Neural cell (in vitro differentiated cells): Measurements from ENCODE around the gene TBATA. TPM values are rescaled to one million over a fixed set of nuclear protein-coding genes. Genes with fewer than 3 reads are reported as not detected.

Source experiments
- H2AFZ ChIP-seq: fragments of 200-600, 300-800 bp; sonication (generic), shearing (Covaris generic); 2 replicates; pipeline ENCODE4 v1.6.0; 2014; ENCODE audit warnings: low read depth, mild to moderate bottlenecking, antibody characterized with exemption, low read length, moderate library complexity
- H3F3A ChIP-seq: fragments of 200-600 bp; shearing (Covaris generic); 2 replicates; pipeline ENCODE4 v1.6.1; 2016; ENCODE audit warnings: mild to moderate bottlenecking, moderate library complexity, mixed read lengths, antibody characterized with exemption, low read length; ENCODE audit not compliant: insufficient read depth, poor library complexity, severe bottlenecking
- H3K27ac ChIP-seq: fragments of 200-600, 300-800 bp; sonication (generic), shearing (Covaris generic); 2 replicates; pipeline ENCODE4 v1.5.1; 2014; ENCODE audit warnings: mild to moderate bottlenecking, low read length, moderate library complexity
- H3K27me3 ChIP-seq: fragments of 300-800, 200-600 bp; sonication (generic), shearing (Covaris generic); 2 replicates; pipeline ENCODE4 v1.6.0; 2014; ENCODE audit warnings: mild to moderate bottlenecking, low read depth, low read length, moderate library complexity; ENCODE audit not compliant: insufficient read depth
- H3K36me3 ChIP-seq: fragments of 300-800, 200-600 bp; sonication (generic), shearing (Covaris generic); 2 replicates; pipeline ENCODE4 v1.5.1; 2014; ENCODE audit warnings: mild to moderate bottlenecking, antibody characterized with exemption, low read length, moderate library complexity; ENCODE audit not compliant: insufficient read depth
- H3K4me2 ChIP-seq: fragments of 300-800, 200-600 bp; sonication (generic), shearing (Covaris generic); 2 replicates; pipeline ENCODE4 v1.6.0; 2014; ENCODE audit warnings: mild to moderate bottlenecking, low read length
- H3K4me3 ChIP-seq: fragments of 300-800, 200-600 bp; sonication (generic), shearing (Covaris generic); 2 replicates; pipeline ENCODE4 v1.5.1; 2014; ENCODE audit warnings: mild to moderate bottlenecking, low read length, moderate library complexity
- H3K79me2 ChIP-seq: fragments of 200-600 bp; shearing (Covaris generic); replicated peaks from 2 replicates; pipeline ENCODE4 v1.6.0; 2014; ENCODE audit warnings: mild to moderate bottlenecking, low read length, moderate library complexity; ENCODE audit not compliant: insufficient read depth
- H3K9ac ChIP-seq: fragments of 300-800, 200-600 bp; sonication (generic), shearing (Covaris generic); 2 replicates; pipeline ENCODE4 v1.6.1; 2016; ENCODE audit warnings: mild to moderate bottlenecking, low read length, mixed read lengths
- H3K9me2 ChIP-seq: fragments of 200-600 bp; shearing (Covaris generic); 2 replicates; pipeline ENCODE4 v1.6.1; 2016; ENCODE audit warnings: mild to moderate bottlenecking, low read length, mixed read lengths; ENCODE audit not compliant: insufficient read depth
- H3K9me3 ChIP-seq: fragments of 200-600, 300-800 bp; sonication (generic), shearing (Covaris generic); 2 replicates; pipeline ENCODE4 v1.6.1; 2016; ENCODE audit warnings: mild to moderate bottlenecking, mixed run types, low read length, moderate library complexity, mixed read lengths
- H4K20me1 ChIP-seq: fragments of 200-600 bp; shearing (Covaris generic); 2 replicates; pipeline ENCODE4 v1.6.1; 2016; ENCODE audit warnings: mild to moderate bottlenecking, mixed run types; ENCODE audit not compliant: insufficient read depth
- EP300 ChIP-seq: fragments of 450-650 bp; conservative IDR thresholded peaks from 2 replicates; pipeline ENCODE4 v1.6.1; 2014; ENCODE audit warnings: antibody characterized with exemption, mild to moderate bottlenecking, moderate library complexity; ENCODE audit not compliant: poor library complexity, severe bottlenecking
- EZH2 ChIP-seq: fragments of 200-600, 300-800 bp; shearing (Covaris generic), sonication (generic); IDR thresholded peaks from 2 replicates; pipeline ENCODE4 v1.6.1; 2014; ENCODE audit warnings: antibody characterized with exemption, low read length, borderline replicate concordance, mild to moderate bottlenecking; ENCODE audit not compliant: insufficient read depth, poor library complexity, severe bottlenecking
- MXI1 ChIP-seq: fragments of 450-650 bp; conservative IDR thresholded peaks from 2 replicates; pipeline ENCODE4 v1.6.1; 2014; ENCODE audit warnings: antibody characterized with exemption, mild to moderate bottlenecking; ENCODE audit not compliant: poor library complexity, severe bottlenecking
- POLR2AphosphoS5 ChIP-seq: IDR thresholded peaks from 2 replicates; pipeline ENCODE4 v1.6.1; 2012
- RAD21 ChIP-seq: fragments of 450-650 bp; conservative IDR thresholded peaks from 2 replicates; pipeline ENCODE4 v1.6.1; 2014; ENCODE audit warnings: antibody characterized with exemption, mild to moderate bottlenecking, moderate library complexity
- SMC3 ChIP-seq: fragments of 450-650 bp; conservative IDR thresholded peaks from 2 replicates; pipeline ENCODE4 v1.6.1; 2014; ENCODE audit warnings: antibody characterized with exemption, mild to moderate bottlenecking, moderate library complexity; ENCODE audit not compliant: poor library complexity
- TAF1 ChIP-seq: IDR thresholded peaks from 2 replicates; pipeline ENCODE4 v1.6.1; 2012; ENCODE audit warnings: low read depth
- polyA plus RNA-seq: library from polyadenylated mRNA; depleted of rRNA; stranded (reverse); fragments of >200 nt; gene quantifications from 2 replicates; pipeline ENCODE4 v1.2.3, GENCODE V29; 2014
- TF ChIP-seq, protein P1 (sequence below): fragments of 450-650 bp; IDR thresholded peaks from 2 replicates; pipeline ENCODE4 v1.5.1; 2014; ENCODE audit warnings: antibody characterized with exemption, mild to moderate bottlenecking, moderate library complexity; ENCODE audit not compliant: poor library complexity, severe bottlenecking
- TF ChIP-seq, protein P2 (sequence below): IDR thresholded peaks from 2 replicates; pipeline ENCODE4 v1.6.1; 2012; ENCODE audit warnings: borderline replicate concordance

The TBATA gene
- polyA plus RNA-seq, 1 donor from 2014 or later: not detected

DNA sequence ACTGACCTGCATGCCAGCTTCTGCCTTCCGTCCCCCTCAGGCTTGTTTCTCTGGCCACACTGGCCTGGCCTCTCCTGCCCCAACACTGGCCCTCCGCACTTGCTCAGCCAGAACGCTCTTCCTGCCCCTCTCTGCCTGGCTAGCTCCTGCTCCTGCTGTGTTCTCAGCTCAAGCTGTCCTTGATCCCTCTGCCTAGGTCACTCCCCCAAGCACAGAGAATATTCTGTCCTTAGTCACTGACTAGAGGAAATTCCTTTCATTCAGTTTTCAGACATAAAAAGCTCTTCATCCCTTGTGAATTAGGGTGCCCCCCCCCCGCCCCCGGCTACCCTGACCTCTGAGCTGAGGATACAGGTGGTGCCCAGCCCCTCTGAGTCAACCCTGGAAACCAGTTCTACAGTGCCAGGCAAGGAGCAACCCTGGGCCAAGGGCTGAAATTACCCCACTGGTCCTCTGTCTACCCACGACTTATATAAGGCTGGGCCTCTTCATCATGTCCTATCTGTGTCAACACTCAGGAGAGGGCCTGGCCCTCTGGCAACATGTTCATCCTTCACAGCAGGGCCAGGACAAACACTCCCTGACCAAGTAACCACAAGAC, 23.9 kb upstream of the TBATA start:
- no peak overlapping the region for H2AFZ ChIP-seq
- H3K9me2 ChIP-seq: no peaks in the 10 kb centered on the region
- H3F3A ChIP-seq: no peaks in the 10 kb centered on the region
- H3K27ac ChIP-seq: no peak overlapping the region
- no peaks in the 10 kb centered on the region for H3K27me3 ChIP-seq
- H3K4me3 ChIP-seq: no peak overlapping the region
- H3K9ac ChIP-seq: no peak overlapping the region
- no peaks in the 10 kb centered on the region for H4K20me1 ChIP-seq
- no peaks in the 10 kb centered on the region for H3K9me3 ChIP-seq
- no peaks in the 10 kb centered on the region for H3K36me3 ChIP-seq
- no peak overlapping the region for H3K4me2 ChIP-seq
- no peak for TF ChIP-seq MXI1
- TF ChIP-seq, protein P1, sequence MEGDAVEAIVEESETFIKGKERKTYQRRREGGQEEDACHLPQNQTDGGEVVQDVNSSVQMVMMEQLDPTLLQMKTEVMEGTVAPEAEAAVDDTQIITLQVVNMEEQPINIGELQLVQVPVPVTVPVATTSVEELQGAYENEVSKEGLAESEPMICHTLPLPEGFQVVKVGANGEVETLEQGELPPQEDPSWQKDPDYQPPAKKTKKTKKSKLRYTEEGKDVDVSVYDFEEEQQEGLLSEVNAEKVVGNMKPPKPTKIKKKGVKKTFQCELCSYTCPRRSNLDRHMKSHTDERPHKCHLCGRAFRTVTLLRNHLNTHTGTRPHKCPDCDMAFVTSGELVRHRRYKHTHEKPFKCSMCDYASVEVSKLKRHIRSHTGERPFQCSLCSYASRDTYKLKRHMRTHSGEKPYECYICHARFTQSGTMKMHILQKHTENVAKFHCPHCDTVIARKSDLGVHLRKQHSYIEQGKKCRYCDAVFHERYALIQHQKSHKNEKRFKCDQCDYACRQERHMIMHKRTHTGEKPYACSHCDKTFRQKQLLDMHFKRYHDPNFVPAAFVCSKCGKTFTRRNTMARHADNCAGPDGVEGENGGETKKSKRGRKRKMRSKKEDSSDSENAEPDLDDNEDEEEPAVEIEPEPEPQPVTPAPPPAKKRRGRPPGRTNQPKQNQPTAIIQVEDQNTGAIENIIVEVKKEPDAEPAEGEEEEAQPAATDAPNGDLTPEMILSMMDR: no peak
- no peak for TF ChIP-seq TAF1
- TF ChIP-seq RAD21: no peak
- TF ChIP-seq SMC3: no peak
- no peak for TF ChIP-seq EP300
- TF ChIP-seq POLR2AphosphoS5: no peak
- TF ChIP-seq EZH2: no peak
- TF ChIP-seq, protein P2, sequence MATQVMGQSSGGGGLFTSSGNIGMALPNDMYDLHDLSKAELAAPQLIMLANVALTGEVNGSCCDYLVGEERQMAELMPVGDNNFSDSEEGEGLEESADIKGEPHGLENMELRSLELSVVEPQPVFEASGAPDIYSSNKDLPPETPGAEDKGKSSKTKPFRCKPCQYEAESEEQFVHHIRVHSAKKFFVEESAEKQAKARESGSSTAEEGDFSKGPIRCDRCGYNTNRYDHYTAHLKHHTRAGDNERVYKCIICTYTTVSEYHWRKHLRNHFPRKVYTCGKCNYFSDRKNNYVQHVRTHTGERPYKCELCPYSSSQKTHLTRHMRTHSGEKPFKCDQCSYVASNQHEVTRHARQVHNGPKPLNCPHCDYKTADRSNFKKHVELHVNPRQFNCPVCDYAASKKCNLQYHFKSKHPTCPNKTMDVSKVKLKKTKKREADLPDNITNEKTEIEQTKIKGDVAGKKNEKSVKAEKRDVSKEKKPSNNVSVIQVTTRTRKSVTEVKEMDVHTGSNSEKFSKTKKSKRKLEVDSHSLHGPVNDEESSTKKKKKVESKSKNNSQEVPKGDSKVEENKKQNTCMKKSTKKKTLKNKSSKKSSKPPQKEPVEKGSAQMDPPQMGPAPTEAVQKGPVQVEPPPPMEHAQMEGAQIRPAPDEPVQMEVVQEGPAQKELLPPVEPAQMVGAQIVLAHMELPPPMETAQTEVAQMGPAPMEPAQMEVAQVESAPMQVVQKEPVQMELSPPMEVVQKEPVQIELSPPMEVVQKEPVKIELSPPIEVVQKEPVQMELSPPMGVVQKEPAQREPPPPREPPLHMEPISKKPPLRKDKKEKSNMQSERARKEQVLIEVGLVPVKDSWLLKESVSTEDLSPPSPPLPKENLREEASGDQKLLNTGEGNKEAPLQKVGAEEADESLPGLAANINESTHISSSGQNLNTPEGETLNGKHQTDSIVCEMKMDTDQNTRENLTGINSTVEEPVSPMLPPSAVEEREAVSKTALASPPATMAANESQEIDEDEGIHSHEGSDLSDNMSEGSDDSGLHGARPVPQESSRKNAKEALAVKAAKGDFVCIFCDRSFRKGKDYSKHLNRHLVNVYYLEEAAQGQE: no peak
- no peaks in the 10 kb centered on the region for H3K79me2 ChIP-seq

DNA sequence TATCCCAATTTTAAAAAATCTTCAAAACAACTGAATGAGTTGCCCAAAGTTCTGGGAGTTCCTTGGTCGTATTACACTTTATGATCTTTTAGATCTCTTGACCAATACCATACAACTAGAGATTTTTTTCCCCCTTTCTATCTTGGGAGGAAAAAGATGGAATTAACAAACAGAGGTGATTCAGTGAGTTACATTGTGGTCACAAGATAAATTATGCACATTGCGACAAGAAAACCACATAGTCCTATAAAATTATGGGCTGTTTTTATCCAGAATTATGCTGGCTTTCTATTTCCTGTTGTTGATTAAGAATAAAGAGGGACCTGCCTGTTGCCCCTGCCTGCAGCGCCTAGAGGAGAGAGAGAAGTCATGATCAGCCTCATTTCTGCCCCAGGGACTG, 22.4 kb upstream of the TBATA start:
- Histone ChIP-seq H3K4me3 (no peak overlapping the region), H3K9me2 (no peaks in the 10 kb centered on the region), H3K79me2 (no peaks in the 10 kb centered on the region), H3K27me3 (no peaks in the 10 kb centered on the region), H3F3A (no peaks in the 10 kb centered on the region), H3K27ac (no peak overlapping the region), H3K9me3 (no peaks in the 10 kb centered on the region), H4K20me1 (no peaks in the 10 kb centered on the region), H3K36me3 (no peaks in the 10 kb centered on the region), H2AFZ (no peak overlapping the region), H3K4me2 (no peak overlapping the region), H3K9ac (no peak overlapping the region)
- no peak for TF ChIP-seq EP300
- TF ChIP-seq MXI1: no peak
- TF ChIP-seq SMC3: no peak
- TF ChIP-seq EZH2: no peak
- TF ChIP-seq, protein P1: no peak
